ENCODE results near the gene SH3RF3. TPM values are rescaled to one million over a fixed set of nuclear protein-coding genes. Genes with fewer than 3 reads are reported as not detected.

Gene SH3RF3
- total RNA-seq, 1 experiment from 2014 or later, result not detected

DNA sequence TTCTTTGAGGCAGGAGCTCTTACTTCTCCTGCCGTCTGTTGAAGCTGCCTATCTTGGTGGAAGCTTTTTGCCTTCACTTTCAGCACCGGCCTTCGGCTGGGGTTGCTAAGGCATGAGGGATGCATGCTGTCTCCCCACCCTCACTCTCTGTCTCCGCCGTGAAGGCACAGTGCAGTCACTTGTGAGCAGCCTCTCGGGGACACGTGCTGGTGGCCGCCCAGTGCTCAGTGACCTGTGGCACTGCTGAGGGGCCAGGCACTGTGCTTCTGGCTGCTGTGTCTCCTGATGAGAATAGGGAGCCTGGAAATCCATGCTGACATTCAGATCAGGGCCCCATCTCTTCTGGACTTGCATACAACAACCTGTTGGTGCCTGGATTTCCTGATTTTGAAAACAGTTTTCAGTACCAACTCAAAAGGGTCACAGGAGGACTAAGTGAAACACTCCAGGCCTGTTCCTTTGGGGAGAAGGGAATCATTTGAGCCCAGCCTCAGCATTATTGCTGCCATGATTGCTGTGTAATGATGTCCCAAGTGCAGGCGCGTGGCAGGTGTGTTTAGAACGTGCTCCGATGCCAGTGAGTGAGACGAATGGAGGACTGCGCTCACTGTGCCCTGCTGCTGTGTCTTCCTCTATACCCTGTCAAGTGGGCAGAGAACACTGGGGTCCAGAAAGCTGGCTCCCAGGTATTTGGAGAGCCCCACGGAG, 266.6 kb downstream of the SH3RF3 start:
- H3K27ac ChIP-seq (ENCODE audit: low read depth, low read length), result no peak overlapping the region
- no peaks in the 10 kb centered on the region; the same call in none of the 2 replicates for H3K27me3 ChIP-seq (ENCODE audit: insufficient read depth, low read length)
- H3K9me2 ChIP-seq (ENCODE audit: insufficient read depth), result no peaks in the 10 kb centered on the region
- H3K4me3 ChIP-seq (replicated peaks in 1 of 2; ENCODE audit: low read depth in 1 of 2, low read length in 2 of 2), result no peak overlapping the region
- H3K9me3 ChIP-seq (ENCODE audit: control insufficient read depth in 1 of 2, insufficient read depth in 1 of 2, low read depth in 1 of 2, low read length in 2 of 2), result no peaks in the 10 kb centered on the region
- no peak overlapping the region for H2AFZ ChIP-seq (ENCODE audit: low read depth, low read length, poor library complexity, severe bottlenecking)
- H3K4me1 ChIP-seq (ENCODE audit: control insufficient read depth in 1 of 2, insufficient read depth in 2 of 2, low read length in 2 of 2), result no peaks in the 10 kb centered on the region
- intact Hi-C loops (cut with micrococcal nuclease), result loop anchor here (2.0 kb wide), 1 partner anchor 267 kb away; the partner anchor contains the start of gene SH3RF3
- no peak overlapping the region for H3K4me2 ChIP-seq (ENCODE audit: low read length)
- TF ChIP-seq SRF (IDR thresholded peaks at IDR 0.05; ENCODE audit: low read depth), result no peak
- no peak for TF ChIP-seq ELF1 (IDR thresholded peaks at IDR 0.05; ENCODE audit: borderline replicate concordance, low read depth)
- TF ChIP-seq, protein P1, sequence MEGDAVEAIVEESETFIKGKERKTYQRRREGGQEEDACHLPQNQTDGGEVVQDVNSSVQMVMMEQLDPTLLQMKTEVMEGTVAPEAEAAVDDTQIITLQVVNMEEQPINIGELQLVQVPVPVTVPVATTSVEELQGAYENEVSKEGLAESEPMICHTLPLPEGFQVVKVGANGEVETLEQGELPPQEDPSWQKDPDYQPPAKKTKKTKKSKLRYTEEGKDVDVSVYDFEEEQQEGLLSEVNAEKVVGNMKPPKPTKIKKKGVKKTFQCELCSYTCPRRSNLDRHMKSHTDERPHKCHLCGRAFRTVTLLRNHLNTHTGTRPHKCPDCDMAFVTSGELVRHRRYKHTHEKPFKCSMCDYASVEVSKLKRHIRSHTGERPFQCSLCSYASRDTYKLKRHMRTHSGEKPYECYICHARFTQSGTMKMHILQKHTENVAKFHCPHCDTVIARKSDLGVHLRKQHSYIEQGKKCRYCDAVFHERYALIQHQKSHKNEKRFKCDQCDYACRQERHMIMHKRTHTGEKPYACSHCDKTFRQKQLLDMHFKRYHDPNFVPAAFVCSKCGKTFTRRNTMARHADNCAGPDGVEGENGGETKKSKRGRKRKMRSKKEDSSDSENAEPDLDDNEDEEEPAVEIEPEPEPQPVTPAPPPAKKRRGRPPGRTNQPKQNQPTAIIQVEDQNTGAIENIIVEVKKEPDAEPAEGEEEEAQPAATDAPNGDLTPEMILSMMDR (IDR thresholded peaks at IDR 0.05 in 2 of 3, conservative IDR thresholded peaks at IDR 0.05 in 1 of 3; ENCODE audit: borderline replicate concordance in 1 of 3, insufficient read depth in 1 of 3, low read depth in 2 of 3, low read length in 2 of 3), result no peak
- TF ChIP-seq, protein P2, sequence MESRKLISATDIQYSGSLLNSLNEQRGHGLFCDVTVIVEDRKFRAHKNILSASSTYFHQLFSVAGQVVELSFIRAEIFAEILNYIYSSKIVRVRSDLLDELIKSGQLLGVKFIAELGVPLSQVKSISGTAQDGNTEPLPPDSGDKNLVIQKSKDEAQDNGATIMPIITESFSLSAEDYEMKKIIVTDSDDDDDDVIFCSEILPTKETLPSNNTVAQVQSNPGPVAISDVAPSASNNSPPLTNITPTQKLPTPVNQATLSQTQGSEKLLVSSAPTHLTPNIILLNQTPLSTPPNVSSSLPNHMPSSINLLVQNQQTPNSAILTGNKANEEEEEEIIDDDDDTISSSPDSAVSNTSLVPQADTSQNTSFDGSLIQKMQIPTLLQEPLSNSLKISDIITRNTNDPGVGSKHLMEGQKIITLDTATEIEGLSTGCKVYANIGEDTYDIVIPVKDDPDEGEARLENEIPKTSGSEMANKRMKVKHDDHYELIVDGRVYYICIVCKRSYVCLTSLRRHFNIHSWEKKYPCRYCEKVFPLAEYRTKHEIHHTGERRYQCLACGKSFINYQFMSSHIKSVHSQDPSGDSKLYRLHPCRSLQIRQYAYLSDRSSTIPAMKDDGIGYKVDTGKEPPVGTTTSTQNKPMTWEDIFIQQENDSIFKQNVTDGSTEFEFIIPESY (IDR thresholded peaks at IDR 0.05; ENCODE audit: extremely low read depth, insufficient replicate concordance, low read length), result no peak
- TF ChIP-seq POLR2AphosphoS5 (IDR thresholded peaks at IDR 0.05; ENCODE audit: low read depth, low read length), result no peak
- no peak for TF ChIP-seq POLR2A (IDR thresholded peaks at IDR 0.05; ENCODE audit: borderline replicate concordance, extremely low read depth, insufficient read depth, insufficient read length)
- no peak for TF ChIP-seq SP1 (IDR thresholded peaks at IDR 0.05; ENCODE audit: low read depth)
- TF ChIP-seq, protein P3, sequence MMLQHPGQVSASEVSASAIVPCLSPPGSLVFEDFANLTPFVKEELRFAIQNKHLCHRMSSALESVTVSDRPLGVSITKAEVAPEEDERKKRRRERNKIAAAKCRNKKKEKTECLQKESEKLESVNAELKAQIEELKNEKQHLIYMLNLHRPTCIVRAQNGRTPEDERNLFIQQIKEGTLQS (IDR thresholded peaks at IDR 0.05), result no peak
- TF ChIP-seq EZH2phosphoT487 (IDR thresholded peaks at IDR 0.05; ENCODE audit: borderline replicate concordance), result no peak
- no peak for TF ChIP-seq CBX3 (IDR thresholded peaks at IDR 0.05; ENCODE audit: low read depth)
- no peak for TF ChIP-seq JUND (IDR thresholded peaks at IDR 0.05)
- no peak for TF ChIP-seq TCF7L2 (IDR thresholded peaks at IDR 0.05; ENCODE audit: borderline replicate concordance, extremely low read depth, insufficient read depth, insufficient read length)
- no peak for TF ChIP-seq RAD21 (IDR thresholded peaks at IDR 0.05; ENCODE audit: low read depth)
- TF ChIP-seq FOSL1 (IDR thresholded peaks at IDR 0.05; ENCODE audit: low read depth), result no peak
- no peak for TF ChIP-seq ZNF274 (IDR thresholded peaks at IDR 0.05; ENCODE audit: low read depth, low read length)
- TF ChIP-seq, protein P4, sequence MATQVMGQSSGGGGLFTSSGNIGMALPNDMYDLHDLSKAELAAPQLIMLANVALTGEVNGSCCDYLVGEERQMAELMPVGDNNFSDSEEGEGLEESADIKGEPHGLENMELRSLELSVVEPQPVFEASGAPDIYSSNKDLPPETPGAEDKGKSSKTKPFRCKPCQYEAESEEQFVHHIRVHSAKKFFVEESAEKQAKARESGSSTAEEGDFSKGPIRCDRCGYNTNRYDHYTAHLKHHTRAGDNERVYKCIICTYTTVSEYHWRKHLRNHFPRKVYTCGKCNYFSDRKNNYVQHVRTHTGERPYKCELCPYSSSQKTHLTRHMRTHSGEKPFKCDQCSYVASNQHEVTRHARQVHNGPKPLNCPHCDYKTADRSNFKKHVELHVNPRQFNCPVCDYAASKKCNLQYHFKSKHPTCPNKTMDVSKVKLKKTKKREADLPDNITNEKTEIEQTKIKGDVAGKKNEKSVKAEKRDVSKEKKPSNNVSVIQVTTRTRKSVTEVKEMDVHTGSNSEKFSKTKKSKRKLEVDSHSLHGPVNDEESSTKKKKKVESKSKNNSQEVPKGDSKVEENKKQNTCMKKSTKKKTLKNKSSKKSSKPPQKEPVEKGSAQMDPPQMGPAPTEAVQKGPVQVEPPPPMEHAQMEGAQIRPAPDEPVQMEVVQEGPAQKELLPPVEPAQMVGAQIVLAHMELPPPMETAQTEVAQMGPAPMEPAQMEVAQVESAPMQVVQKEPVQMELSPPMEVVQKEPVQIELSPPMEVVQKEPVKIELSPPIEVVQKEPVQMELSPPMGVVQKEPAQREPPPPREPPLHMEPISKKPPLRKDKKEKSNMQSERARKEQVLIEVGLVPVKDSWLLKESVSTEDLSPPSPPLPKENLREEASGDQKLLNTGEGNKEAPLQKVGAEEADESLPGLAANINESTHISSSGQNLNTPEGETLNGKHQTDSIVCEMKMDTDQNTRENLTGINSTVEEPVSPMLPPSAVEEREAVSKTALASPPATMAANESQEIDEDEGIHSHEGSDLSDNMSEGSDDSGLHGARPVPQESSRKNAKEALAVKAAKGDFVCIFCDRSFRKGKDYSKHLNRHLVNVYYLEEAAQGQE (IDR thresholded peaks at IDR 0.05; ENCODE audit: low read depth), result no peak
- TF ChIP-seq, protein P5, sequence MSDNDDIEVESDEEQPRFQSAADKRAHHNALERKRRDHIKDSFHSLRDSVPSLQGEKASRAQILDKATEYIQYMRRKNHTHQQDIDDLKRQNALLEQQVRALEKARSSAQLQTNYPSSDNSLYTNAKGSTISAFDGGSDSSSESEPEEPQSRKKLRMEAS (IDR thresholded peaks at IDR 0.05), result no peak
- no peak for TF ChIP-seq YY1 (IDR thresholded peaks at IDR 0.05; ENCODE audit: extremely low read depth, insufficient replicate concordance, low read depth, low read length)
- H3K9ac ChIP-seq (ENCODE audit: low read length), result no peak overlapping the region
- POLR2A ChIA-PET, result no interaction called here
- DNase-seq (ENCODE audit: low read depth, low spot score) (no peak), ATAC-seq (no peak)
- H4K20me1 ChIP-seq (ENCODE audit: insufficient read depth), result no peaks in the 10 kb centered on the region
- BruUV-seq (replicated peaks), result no TSS peak
- H3K36me3 ChIP-seq (ENCODE audit: control insufficient read depth in 1 of 2, insufficient read depth in 2 of 2, low read length in 2 of 2), result no peaks in the 10 kb centered on the region
- no peaks in the 10 kb centered on the region for H3K79me2 ChIP-seq (ENCODE audit: insufficient read depth, low read length)
- CTCF ChIA-PET, result no interaction called here
- RAD21 ChIA-PET (ENCODE audit: low non-redundant PET in 1 of 2, low total read pairs in 2 of 2, uncharacterized antibody in 2 of 2, unreplicated experiment in 2 of 2), result no interaction called here

Measured in HCT116 (cell line).